GM19397 (cell line): ENCODE measurements around the gene PLSCR3.

ENCODE experiments used
- ATAC-seq: cut with Tn5 transposase; IDR thresholded peaks from one replicate; pipeline ENCODE4 v1.9.1; 2021; ENCODE audit warnings: mild to moderate bottlenecking, moderate library complexity; ENCODE audit not compliant: unreplicated experiment

Gene PLSCR3

GRCh38 chr17:7426896-7427489 lies 32.7 kb upstream of the PLSCR3 start:
- no peak for ATAC-seq

- ATAC-seq: no peak
These were observed 32.0 kb upstream of the PLSCR3 start for GRCh38 chr17:7426203-7426863.

- ATAC-seq: no peak
These were observed 31.4 kb upstream of the PLSCR3 start for GRCh38 chr17:7425756-7426155.

GRCh38 chr17:7425316-7425715 lies 31.0 kb upstream of the PLSCR3 start, which contains the start of gene SPEM2:
Gene SPEM2 (plus strand): TSS chr17:7425616. CDS start chr17:7425689, 73 bp downstream.
- ATAC-seq: no peak

- no peak for ATAC-seq
These were observed 29.4 kb upstream of the PLSCR3 start for GRCh38 chr17:7423679-7424078.

- no peak for ATAC-seq
These were observed 26.9 kb upstream of the PLSCR3 start for GRCh38 chr17:7421186-7421585.

GRCh38 chr17:7419819-7420610 lies 25.7 kb upstream of the PLSCR3 start, which contains the start of gene SPEM1:
Gene SPEM1 (plus strand): TSS chr17:7420324. CDS start chr17:7420385, 61 bp downstream.
- ATAC-seq: no peak

GRCh38 chr17:7418472-7419152 lies 24.3 kb upstream of the PLSCR3 start:
- ATAC-seq: no peak

GRCh38 chr17:7417056-7417655 lies 22.8 kb upstream of the PLSCR3 start:
- ATAC-seq: no peak

GRCh38 chr17:7416323-7416722 lies 22.0 kb upstream of the PLSCR3 start:
- no peak for ATAC-seq

- no peak for ATAC-seq
These were observed 21.5 kb upstream of the PLSCR3 start for GRCh38 chr17:7415784-7416183.

- ATAC-seq: no peak
These were observed 20.5 kb upstream of the PLSCR3 start for GRCh38 chr17:7414837-7415236.

GRCh38 chr17:7413346-7413985 lies 19.1 kb upstream of the PLSCR3 start:
- no peak for ATAC-seq

GRCh38 chr17:7411427-7411750 lies 17.1 kb upstream of the PLSCR3 start:
- ATAC-seq: no peak

- ATAC-seq: no peak
These were observed 16.5 kb upstream of the PLSCR3 start for GRCh38 chr17:7410634-7411426.

- ATAC-seq: no peak
These were observed 15.4 kb upstream of the PLSCR3 start for GRCh38 chr17:7409716-7410115.

GRCh38 chr17:7408863-7409262 lies 14.5 kb upstream of the PLSCR3 start:
- no peak for ATAC-seq

- no peak for ATAC-seq
These were observed 14.0 kb upstream of the PLSCR3 start for GRCh38 chr17:7408252-7408727.

GRCh38 chr17:7407485-7408251 lies 13.3 kb upstream of the PLSCR3 start, which contains the start of gene NLGN2:
Gene NLGN2 (plus strand): TSS chr17:7407845. CDS start chr17:7408256, 411 bp downstream.
- no peak for ATAC-seq
